GM20431 (cell line): ENCODE measurements around the gene GTF3C1.

Experiments
- in situ Hi-C: fragments of 300-500 bp; cut with MseI, MboI; formaldehyde crosslinking; loops from one replicate; pipeline ENCODE4 v1.15.0; 2020; ENCODE audit warnings: low sequenced_read_pairs; ENCODE audit not compliant: unreplicated experiment

The GTF3C1 gene

GRCh38 chr16:27410761-27411160, 139.0 kb downstream of the GTF3C1 start:
- in situ Hi-C loops: no loop called here
